PC-3 (cell line): ENCODE results near the gene UNC5C. TPM values are rescaled to one million over a fixed set of nuclear protein-coding genes. Genes with fewer than 3 reads are reported as not detected.

Source experiments
- ATAC-seq: fragments of 200-7000 bp; cut with Tn5 transposase; 2 replicates; pipeline ENCODE4 v1.9.1; 2020; ENCODE audit warnings: mild to moderate bottlenecking, moderate library complexity
- BruUV-seq: library from RNA; stranded (reverse); fragments of 400-500 nt; replicated peaks from 2 replicates; lab custom pipeline; 2021; lab: Mats Ljungman, UMichigan
- CTCF ChIA-PET: fragments of 300-600 bp; sonication (Branson Sonifier 250); formaldehyde crosslinking; loops from one replicate; lab custom pipeline; 2022; ENCODE audit warnings: antibody characterized with exemption; lab: Charles Lee
- POLR2A ChIA-PET: fragments of 300-600 bp; sonication (Branson Sonifier 250); formaldehyde crosslinking; loops from one replicate; lab custom pipeline; 2022; ENCODE audit warnings: antibody characterized with exemption; ENCODE audit not compliant: unreplicated experiment; lab: Charles Lee
- DNase-seq: peaks from one replicate; pipeline ENCODE4 v3.0.0-alpha.2; 2015
- H2AFZ ChIP-seq: fragments of 300-600 bp; sonication (generic); 2 replicates; pipeline ENCODE4 v1.6.0; 2016; ENCODE audit warnings: antibody characterized with exemption, low read length
- H3F3A ChIP-seq: fragments of 300-600 bp; sonication (generic); one replicate; pipeline ENCODE4 v1.6.0; 2017; ENCODE audit warnings: antibody characterized with exemption, low read length, control low read depth, mild to moderate bottlenecking; ENCODE audit not compliant: unreplicated experiment
- H3K27ac ChIP-seq: fragments of 300-600 bp; sonication (generic); 2 replicates; pipeline ENCODE4 v1.5.1; 2016; ENCODE audit warnings: mild to moderate bottlenecking, low read length
- H3K27me3 ChIP-seq: fragments of 300-600 bp; sonication (generic); 2 replicates; pipeline ENCODE4 v1.6.1; 2016; ENCODE audit warnings: low read length, mixed read lengths
- H3K36me3 ChIP-seq: fragments of 300-600 bp; sonication (generic); 2 replicates; pipeline ENCODE4 v1.6.1; 2016; ENCODE audit warnings: low read depth, mixed run types, low read length, mixed read lengths
- H3K4me1 ChIP-seq: fragments of 300-600 bp; sonication (generic); 2 replicates; pipeline ENCODE4 v1.5.1; 2016; ENCODE audit warnings: low read length; ENCODE audit not compliant: insufficient read depth
- H3K4me2 ChIP-seq: fragments of 300-600 bp; sonication (generic); 2 replicates; pipeline ENCODE4 v1.6.0; 2016; ENCODE audit warnings: low read length
- H3K4me3 ChIP-seq: fragments of 300-600 bp; sonication (generic); 2 replicates; pipeline ENCODE4 v1.5.1; 2016; ENCODE audit warnings: mild to moderate bottlenecking, low read length, mixed read lengths
- H3K79me2 ChIP-seq: fragments of 300-600 bp; sonication (generic); 2 replicates; pipeline ENCODE4 v1.6.1; 2017; ENCODE audit warnings: low read length, mixed read lengths
- H3K9ac ChIP-seq: fragments of 300-600 bp; sonication (generic); 2 replicates; pipeline ENCODE4 v1.6.0; 2016; ENCODE audit warnings: mild to moderate bottlenecking, low read length
- H3K9me2 ChIP-seq: fragments of 300-600 bp; sonication (generic); replicated peaks from 2 replicates; pipeline ENCODE4 v1.6.1; 2016; ENCODE audit warnings: mixed run types, low read length, mixed read lengths
- H3K9me3 ChIP-seq: fragments of 300-600 bp; sonication (generic); 2 replicates; pipeline ENCODE4 v1.6.1; 2016; ENCODE audit warnings: low read length, mixed read lengths
- H4K20me1 ChIP-seq: fragments of 300-600 bp; sonication (generic); 2 replicates; pipeline ENCODE4 v1.6.1; 2016; ENCODE audit warnings: low read length, mixed read lengths
- EZH2 ChIP-seq: fragments of 300-600 bp; sonication (generic); IDR thresholded peaks from one replicate; pipeline ENCODE4 v1.6.1; 2017; ENCODE audit warnings: antibody characterized with exemption, mild to moderate bottlenecking, low read length; ENCODE audit not compliant: unreplicated experiment
- EZH2phosphoT487 ChIP-seq: fragments of 300-600 bp; sonication (generic); IDR thresholded peaks from 2 replicates; pipeline ENCODE4 v1.6.1; 2018; ENCODE audit warnings: mild to moderate bottlenecking, antibody characterized with exemption, low read length, borderline replicate concordance
- intact Hi-C: fragments of 100-400 bp; cut with micrococcal nuclease; formaldehyde crosslinking; loops from 2 replicates; pipeline ENCODE4 v1.9.0; 2023
- total RNA-seq: library from RNA; depleted of rRNA; stranded (reverse); fragments of >200 nt; gene quantifications from 2 replicates; pipeline ENCODE4 v1.2.3, GENCODE V29; 2014
- TF ChIP-seq, protein P1 (sequence below): fragments of 300-600 bp; sonication (generic); conservative IDR thresholded peaks from 2 replicates; pipeline ENCODE4 v1.5.1; 2017; ENCODE audit warnings: antibody characterized with exemption, low read depth, mild to moderate bottlenecking, low read length

The UNC5C gene
- total RNA-seq, 1 experiment from 2014 or later = not detected

DNA sequence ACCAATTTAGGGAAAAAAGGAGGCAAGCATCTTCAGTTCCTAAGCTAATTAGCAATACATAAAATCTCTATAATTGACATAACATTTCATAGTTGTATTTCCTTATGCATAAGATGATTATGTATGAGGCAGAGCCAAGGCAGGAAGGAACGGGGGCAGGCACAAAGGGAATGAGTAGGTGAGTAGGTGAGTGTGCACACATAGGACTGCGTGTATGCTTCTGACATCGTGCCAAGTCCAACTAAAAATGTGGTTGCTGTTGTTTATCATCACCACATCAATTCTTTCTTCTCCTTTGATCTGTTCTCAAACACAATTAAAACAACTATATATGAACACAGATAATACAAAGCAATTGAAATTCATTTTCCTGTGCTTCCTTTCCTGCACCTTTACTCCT is 131.2 kb downstream of the UNC5C start:
- ChIA-PET POLR2A (no interaction called here), CTCF (no interaction called here)
- no peaks in the 10 kb centered on the region for H4K20me1 ChIP-seq
- no peaks in the 10 kb centered on the region for H3F3A ChIP-seq
- peaks cover 30% of the 10 kb centered on the region for H3K4me1 ChIP-seq
- no peaks in the 10 kb centered on the region for H3K79me2 ChIP-seq
- no peak overlapping the region for H2AFZ ChIP-seq
- H3K4me3 ChIP-seq = no peak overlapping the region
- no peaks in the 10 kb centered on the region for H3K9me3 ChIP-seq
- TF ChIP-seq, protein P1, sequence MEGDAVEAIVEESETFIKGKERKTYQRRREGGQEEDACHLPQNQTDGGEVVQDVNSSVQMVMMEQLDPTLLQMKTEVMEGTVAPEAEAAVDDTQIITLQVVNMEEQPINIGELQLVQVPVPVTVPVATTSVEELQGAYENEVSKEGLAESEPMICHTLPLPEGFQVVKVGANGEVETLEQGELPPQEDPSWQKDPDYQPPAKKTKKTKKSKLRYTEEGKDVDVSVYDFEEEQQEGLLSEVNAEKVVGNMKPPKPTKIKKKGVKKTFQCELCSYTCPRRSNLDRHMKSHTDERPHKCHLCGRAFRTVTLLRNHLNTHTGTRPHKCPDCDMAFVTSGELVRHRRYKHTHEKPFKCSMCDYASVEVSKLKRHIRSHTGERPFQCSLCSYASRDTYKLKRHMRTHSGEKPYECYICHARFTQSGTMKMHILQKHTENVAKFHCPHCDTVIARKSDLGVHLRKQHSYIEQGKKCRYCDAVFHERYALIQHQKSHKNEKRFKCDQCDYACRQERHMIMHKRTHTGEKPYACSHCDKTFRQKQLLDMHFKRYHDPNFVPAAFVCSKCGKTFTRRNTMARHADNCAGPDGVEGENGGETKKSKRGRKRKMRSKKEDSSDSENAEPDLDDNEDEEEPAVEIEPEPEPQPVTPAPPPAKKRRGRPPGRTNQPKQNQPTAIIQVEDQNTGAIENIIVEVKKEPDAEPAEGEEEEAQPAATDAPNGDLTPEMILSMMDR = no peak
- TF ChIP-seq EZH2phosphoT487 = no peak
- no peak overlapping the region for H3K27ac ChIP-seq
- DNase-seq (peak; percentile 51), ATAC-seq (no peak)
- intact Hi-C loops = no loop called here
- H3K36me3 ChIP-seq = no peaks in the 10 kb centered on the region
- H3K4me2 ChIP-seq = no peak overlapping the region
- no peak overlapping the region for H3K9ac ChIP-seq
- no peaks in the 10 kb centered on the region for H3K27me3 ChIP-seq
- no peaks in the 10 kb centered on the region for H3K9me2 ChIP-seq
- no TSS peak for BruUV-seq

DNA sequence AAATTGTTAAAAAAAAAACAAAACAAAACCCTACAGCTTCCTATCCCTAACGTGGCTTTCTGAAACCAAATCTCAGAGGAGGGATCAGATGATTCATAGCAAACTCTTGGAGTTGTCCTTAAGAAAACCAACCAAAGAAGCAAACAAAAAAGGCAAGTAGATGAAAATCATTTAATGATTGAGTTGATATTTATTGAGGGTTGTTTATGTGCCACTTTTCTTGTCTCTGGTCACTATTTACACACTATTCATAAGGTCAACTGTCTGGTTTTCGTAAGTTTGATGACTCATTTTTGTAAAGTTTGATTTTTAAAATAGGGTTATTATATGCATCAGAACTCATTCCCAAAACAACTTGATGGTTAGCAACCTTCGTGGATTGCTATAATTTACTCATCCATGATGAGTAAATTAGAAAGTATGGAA is 133.4 kb downstream of the UNC5C start:
- Histone ChIP-seq H3K4me3 (0 out of 2 replicates have a peak overlapping the region, but pooled peaks have one; percentile 13), H3K27ac (peak overlapping the region; percentile 72), H3K36me3 (no peaks in the 10 kb centered on the region), H3K9me3 (no peaks in the 10 kb centered on the region), H3K4me2 (peak overlapping the region; percentile 63), H3K79me2 (no peaks in the 10 kb centered on the region), H3K9me2 (no peaks in the 10 kb centered on the region), H3K9ac (no peak overlapping the region), H3K27me3 (no peaks in the 10 kb centered on the region), H3F3A (no peaks in the 10 kb centered on the region), H3K4me1 (peaks cover 30% of the 10 kb centered on the region), H2AFZ (no peak overlapping the region), H4K20me1 (no peaks in the 10 kb centered on the region)
- TF ChIP-seq, protein P1 = no peak
- TF ChIP-seq EZH2phosphoT487 (no peak), EZH2 (no peak)
- DNase-seq (peak; percentile 81), ATAC-seq (peak; percentile 77)
- intact Hi-C loops = no loop called here
- ChIA-PET CTCF (no interaction called here), POLR2A (no interaction called here)
- no TSS peak for BruUV-seq

DNA sequence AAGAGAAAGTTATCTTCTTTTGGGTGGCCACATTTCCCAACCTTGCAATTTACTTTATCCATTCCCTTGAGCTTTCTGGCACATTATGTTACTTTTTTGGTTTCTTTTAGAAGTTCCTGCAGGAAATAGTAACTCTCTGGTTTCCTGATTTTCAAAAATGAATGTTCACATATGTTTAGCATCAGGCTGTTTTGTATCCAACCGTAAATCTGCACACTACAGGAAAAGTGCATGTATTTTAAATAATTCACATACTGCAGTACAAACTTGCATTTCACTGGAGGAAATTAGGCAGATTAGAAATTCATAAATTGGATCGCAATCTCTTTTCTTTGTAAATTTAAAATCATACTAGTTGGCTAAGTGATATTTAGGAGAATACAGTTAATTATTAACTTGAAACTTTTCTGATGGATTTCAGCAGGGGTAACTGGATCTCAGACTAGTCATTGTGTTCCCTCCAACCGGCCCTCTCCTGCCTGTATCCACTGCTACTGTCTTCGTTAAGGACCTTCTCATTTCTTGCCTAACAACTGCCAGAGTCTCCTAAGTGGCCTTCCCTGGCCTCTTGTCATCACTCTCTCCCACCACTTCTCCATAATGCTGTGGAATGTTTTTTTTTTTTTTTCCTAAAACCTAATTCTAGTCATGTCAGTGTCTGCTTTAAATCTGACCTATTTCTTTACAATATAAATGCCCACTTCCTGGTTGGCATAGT is 137.2 kb downstream of the UNC5C start:
- CTCF ChIA-PET = no interaction called here
- TF ChIP-seq, protein P1 = no peak
- Histone ChIP-seq H4K20me1 (no peaks in the 10 kb centered on the region), H2AFZ (no peak overlapping the region), H3K79me2 (no peaks in the 10 kb centered on the region), H3F3A (no peaks in the 10 kb centered on the region), H3K9me3 (no peaks in the 10 kb centered on the region), H3K9me2 (no peaks in the 10 kb centered on the region), H3K9ac (no peak overlapping the region), H3K27me3 (no peaks in the 10 kb centered on the region), H3K36me3 (no peaks in the 10 kb centered on the region), H3K4me2 (no peak overlapping the region), H3K4me1 (peaks cover 38% of the 10 kb centered on the region), H3K4me3 (no peak overlapping the region), H3K27ac (no peak overlapping the region)
- intact Hi-C loops = no loop called here
- BruUV-seq = no TSS peak
- no peak for ATAC-seq
- POLR2A ChIA-PET = no interaction called here
- DNase-seq = no peak
